Mucosa of stomach (tissue), 1 donor: ENCODE measurements around the gene SPACA7.
"Not testable (repeated sequence)": the region's sequence is repeated elsewhere in the genome, so short reads cannot be mapped to it uniquely, and the experiment has no call there.

ENCODE experiments used
- H3K27me3 ChIP-seq: one replicate; pipeline ENCODE4 v1.7.0; 2013; ENCODE audit warnings: mild to moderate bottlenecking, low read length; ENCODE audit not compliant: control insufficient read depth, insufficient read depth
- H3K36me3 ChIP-seq: one replicate; pipeline ENCODE4 v1.7.0; 2013; ENCODE audit warnings: low read length; ENCODE audit not compliant: control insufficient read depth, insufficient read depth
- H3K4me1 ChIP-seq: one replicate; pipeline ENCODE4 v1.7.0; 2013; ENCODE audit warnings: mild to moderate bottlenecking, low read length; ENCODE audit not compliant: control insufficient read depth, insufficient read depth
- H3K4me3 ChIP-seq: one replicate; pipeline ENCODE4 v1.7.0; 2013; ENCODE audit warnings: low read length
- H3K9ac ChIP-seq: one replicate; pipeline ENCODE4 v1.7.0; 2013; ENCODE audit warnings: mild to moderate bottlenecking, low read length, moderate library complexity
- H3K9me3 ChIP-seq: one replicate; pipeline ENCODE4 v1.7.0; 2013; ENCODE audit warnings: mild to moderate bottlenecking, low read length, moderate library complexity; ENCODE audit not compliant: control insufficient read depth
- donor health status: Pancreatic carcinoma.

Gene SPACA7

DNA sequence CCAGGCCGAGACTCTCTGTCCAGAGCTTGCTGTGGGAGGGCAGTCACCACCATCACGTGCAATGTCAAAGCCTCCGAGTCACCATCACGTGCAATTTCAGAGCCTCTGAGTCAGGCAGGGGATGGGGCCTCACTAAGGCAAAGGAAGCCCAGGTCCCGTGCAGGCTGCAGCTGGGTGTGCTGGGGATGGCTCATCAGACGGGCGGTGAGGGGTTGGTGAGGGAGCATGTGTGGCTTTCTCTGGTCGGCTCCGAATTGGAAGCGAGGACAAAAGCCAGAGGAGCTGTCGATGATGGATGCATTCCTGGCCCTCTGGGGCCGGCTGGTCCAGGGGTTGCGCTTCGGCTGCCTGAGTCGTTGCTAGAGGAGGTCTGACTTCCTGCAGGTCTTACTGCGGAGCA is 18.9 kb downstream of the SPACA7 start:
- H3K4me3 ChIP-seq, H3K9ac ChIP-seq, H3K4me1 ChIP-seq, H3K27me3 ChIP-seq, H3K36me3 ChIP-seq, H3K9me3 ChIP-seq: not testable (repeated sequence)

DNA sequence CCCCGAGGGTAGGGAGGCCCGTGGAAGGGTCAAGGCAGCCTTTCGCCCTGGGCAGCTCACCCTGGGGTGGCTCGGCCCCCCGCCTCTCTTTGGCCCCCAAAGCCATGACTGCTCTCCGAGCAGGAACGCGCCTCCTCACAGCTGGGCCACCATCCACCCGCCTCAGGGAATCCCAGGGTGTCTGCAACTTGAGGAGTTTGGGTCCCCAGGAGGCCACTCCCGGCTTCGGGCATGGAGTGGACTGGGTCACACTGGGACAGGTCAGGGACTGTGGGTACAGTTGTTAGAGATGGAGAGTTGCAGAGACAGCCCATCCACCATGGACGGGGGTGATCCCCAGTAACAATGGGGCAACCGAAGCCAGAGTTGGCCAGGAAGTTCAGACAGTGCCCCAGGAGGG is 19.8 kb downstream of the SPACA7 start:
- not testable (repeated sequence) for H3K4me3 ChIP-seq, H3K4me1 ChIP-seq, H3K9ac ChIP-seq, H3K9me3 ChIP-seq, H3K36me3 ChIP-seq, H3K27me3 ChIP-seq

DNA sequence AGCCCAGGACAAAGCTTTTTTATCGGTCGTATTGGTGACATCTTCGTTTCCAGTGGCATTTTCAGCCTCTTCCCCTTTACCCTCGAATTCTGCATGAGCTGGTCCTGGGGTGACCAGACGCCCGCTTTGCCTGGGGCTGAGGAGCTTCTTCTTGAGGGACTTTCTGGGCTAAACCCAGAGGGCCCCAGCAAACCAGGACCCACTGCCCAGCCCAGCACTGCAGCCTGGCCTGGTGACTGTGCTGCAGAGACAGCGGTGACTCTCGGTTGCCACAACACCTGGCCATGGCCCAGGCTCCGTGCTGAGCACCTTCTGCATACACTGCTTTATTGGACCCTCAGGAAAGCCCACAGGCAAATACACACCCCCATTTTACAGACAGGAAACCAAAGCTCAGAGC is 21.0 kb downstream of the SPACA7 start:
- Histone ChIP-seq H3K9ac (no peak overlapping the region), H3K4me3 (no peak overlapping the region), H3K9me3 (no peaks in the 10 kb centered on the region), H3K27me3 (no peaks in the 10 kb centered on the region), H3K4me1 (no peaks in the 10 kb centered on the region), H3K36me3 (no peaks in the 10 kb centered on the region)

GRCh38 chr13:112398347-112398746 is 22.2 kb downstream of the SPACA7 start:
- H3K9ac ChIP-seq, H3K4me3 ChIP-seq, H3K27me3 ChIP-seq, H3K4me1 ChIP-seq, H3K36me3 ChIP-seq, H3K9me3 ChIP-seq: not testable (repeated sequence)

DNA sequence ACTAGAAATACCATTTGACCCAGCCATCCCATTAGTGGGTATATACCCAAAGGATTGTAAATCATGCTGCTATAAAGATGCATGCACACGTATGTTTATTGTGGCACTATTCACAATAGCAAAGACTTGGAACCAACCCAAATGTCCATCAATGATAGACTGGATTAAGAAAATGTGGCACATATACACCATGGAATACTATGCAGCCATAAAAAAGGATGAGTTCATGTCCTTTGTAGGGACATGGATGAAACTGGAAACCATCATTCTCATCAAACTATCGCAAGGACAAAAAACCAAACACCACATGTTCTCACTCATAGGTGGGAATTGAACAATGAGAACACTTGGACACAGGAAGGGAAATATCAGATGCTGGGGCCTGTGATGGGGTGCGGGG is 33.7 kb downstream of the SPACA7 start:
- not testable (repeated sequence) for H3K27me3 ChIP-seq, H3K4me3 ChIP-seq, H3K9me3 ChIP-seq, H3K9ac ChIP-seq, H3K36me3 ChIP-seq, H3K4me1 ChIP-seq

- Histone ChIP-seq H3K27me3 (no peaks in the 10 kb centered on the region), H3K9me3 (no peaks in the 10 kb centered on the region), H3K4me3 (no peak overlapping the region), H3K9ac (no peak overlapping the region), H3K36me3 (no peaks in the 10 kb centered on the region), H3K4me1 (no peaks in the 10 kb centered on the region)
These were observed 40.5 kb downstream of the SPACA7 start for GRCh38 chr13:112416647-112417046.

GRCh38 chr13:112417079-112417478 is 40.9 kb downstream of the SPACA7 start:
- Histone ChIP-seq H3K36me3 (no peaks in the 10 kb centered on the region), H3K27me3 (no peaks in the 10 kb centered on the region), H3K4me1 (no peaks in the 10 kb centered on the region), H3K4me3 (no peak overlapping the region), H3K9ac (no peak overlapping the region), H3K9me3 (no peaks in the 10 kb centered on the region)

- Histone ChIP-seq H3K36me3 (no peaks in the 10 kb centered on the region), H3K4me1 (no peaks in the 10 kb centered on the region), H3K27me3 (no peaks in the 10 kb centered on the region), H3K4me3 (no peak overlapping the region), H3K9ac (no peak overlapping the region), H3K9me3 (no peaks in the 10 kb centered on the region)
These were observed 47.9 kb downstream of the SPACA7 start for GRCh38 chr13:112424098-112424497.

DNA sequence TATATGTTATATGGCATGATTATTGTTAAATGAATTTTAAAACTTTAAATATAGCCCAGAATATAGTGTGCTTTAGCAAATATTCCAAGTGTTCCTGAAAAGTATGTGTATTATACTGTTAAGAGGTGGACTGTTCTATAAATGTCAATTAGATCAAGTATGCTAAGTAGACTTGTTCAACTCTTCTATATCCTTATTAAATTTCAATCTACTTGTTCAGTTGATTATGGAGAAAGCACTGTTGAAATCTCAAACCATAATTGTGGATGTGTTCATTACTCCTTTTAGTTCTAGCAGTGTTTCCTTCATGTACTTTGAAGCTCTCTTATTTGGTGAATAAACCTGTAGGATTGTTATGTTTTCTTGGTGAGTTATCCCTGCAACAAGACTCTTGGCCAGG is 52.5 kb downstream of the SPACA7 start:
- peaks cover 4% of the 10 kb centered on the region for H3K27me3 ChIP-seq
- H3K9ac ChIP-seq, result no peak overlapping the region
- H3K4me3 ChIP-seq, result no peak overlapping the region
- H3K4me1 ChIP-seq, result no peaks in the 10 kb centered on the region
- H3K9me3 ChIP-seq, result no peaks in the 10 kb centered on the region
- H3K36me3 ChIP-seq, result no peaks in the 10 kb centered on the region

DNA sequence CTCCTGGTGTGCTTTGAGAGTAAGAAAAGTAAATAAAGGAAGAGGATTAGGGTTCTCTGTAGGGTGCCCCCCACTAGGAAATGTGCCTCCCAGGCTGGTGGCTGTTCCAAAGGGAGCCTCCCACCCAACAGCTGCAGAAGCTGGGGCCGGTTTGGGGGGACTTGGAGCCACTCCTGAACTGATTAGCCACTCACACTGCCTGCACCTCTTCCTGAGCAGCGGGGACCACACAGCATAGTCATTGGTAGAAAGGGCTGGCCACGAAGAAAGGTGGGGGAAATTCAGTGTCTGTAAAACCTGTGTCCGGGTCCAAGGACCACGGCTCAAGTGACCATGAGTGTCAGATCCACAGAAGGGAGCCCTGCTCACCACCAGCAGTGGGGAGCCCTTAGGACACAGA is 55.6 kb downstream of the SPACA7 start:
- Histone ChIP-seq H3K36me3 (no peaks in the 10 kb centered on the region), H3K4me1 (no peaks in the 10 kb centered on the region), H3K9ac (no peak overlapping the region), H3K4me3 (no peak overlapping the region), H3K27me3 (peaks cover 4% of the 10 kb centered on the region), H3K9me3 (no peaks in the 10 kb centered on the region)

DNA sequence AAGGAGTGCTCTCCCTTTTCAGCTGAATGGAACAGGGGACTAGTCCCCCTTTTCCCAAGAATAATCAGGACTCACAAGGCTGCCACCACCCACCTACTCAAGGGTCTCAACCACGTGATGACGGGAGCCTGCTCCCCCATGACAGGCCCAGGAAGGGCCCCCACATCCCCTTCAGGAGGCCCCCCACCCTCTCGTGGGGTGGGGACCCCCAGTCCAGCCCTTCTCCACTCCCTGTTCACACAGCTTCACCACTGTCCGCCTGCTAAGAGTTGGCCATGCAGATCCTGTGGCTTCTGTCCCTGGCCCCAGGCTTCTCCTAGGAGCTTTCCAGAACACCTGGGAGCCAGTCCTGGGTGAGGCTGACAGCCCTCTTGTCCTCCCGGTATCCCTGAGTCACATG is 56.6 kb downstream of the SPACA7 start:
- H3K36me3 ChIP-seq, H3K4me3 ChIP-seq, H3K27me3 ChIP-seq, H3K9ac ChIP-seq, H3K4me1 ChIP-seq, H3K9me3 ChIP-seq: not testable (repeated sequence)

DNA sequence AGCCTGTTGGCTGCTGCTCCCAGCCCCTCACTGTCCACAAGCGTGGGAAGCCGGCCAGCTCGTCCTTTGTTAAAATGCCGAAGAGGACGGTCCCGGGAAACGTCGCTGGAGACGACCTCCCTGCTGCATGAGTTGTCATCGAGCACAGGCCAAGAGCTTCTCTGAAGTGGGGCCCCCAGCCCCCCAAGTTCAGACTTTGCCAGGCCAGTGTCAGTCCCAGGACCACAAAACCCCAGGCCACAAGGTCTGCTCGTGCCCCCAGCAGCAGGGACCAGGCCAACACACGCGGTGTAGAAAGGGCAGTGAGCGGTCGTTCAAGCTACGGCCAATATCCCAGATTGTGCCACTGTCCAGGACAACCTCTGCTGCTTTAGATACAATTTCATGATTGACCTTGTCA is 57.4 kb downstream of the SPACA7 start:
- H3K36me3 ChIP-seq, H3K4me3 ChIP-seq, H3K4me1 ChIP-seq, H3K9me3 ChIP-seq, H3K9ac ChIP-seq, H3K27me3 ChIP-seq: not testable (repeated sequence)

DNA sequence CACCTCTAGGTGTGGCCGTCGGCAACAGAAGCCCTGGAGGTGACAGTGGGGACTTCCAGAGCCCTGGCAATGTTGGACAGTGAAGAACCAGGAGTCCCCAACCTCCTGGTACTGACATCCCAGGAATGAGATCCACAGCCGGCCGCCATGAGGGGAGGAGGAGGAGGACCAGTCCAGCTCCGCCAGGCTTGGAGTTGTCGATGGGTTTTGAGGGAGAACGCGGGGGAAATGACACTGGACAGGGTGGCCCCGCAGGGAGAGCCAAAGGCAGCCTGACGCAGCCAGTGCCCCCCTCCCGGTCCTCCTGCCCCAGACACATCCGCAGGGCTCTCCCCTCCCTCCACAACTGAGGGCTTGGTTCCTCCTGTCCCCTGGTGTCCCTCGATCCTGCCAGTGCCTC is 57.9 kb downstream of the SPACA7 start:
- peaks cover 4% of the 10 kb centered on the region for H3K27me3 ChIP-seq
- H3K36me3 ChIP-seq, result no peaks in the 10 kb centered on the region
- no peak overlapping the region for H3K4me3 ChIP-seq
- no peaks in the 10 kb centered on the region for H3K9me3 ChIP-seq
- no peaks in the 10 kb centered on the region for H3K4me1 ChIP-seq
- no peak overlapping the region for H3K9ac ChIP-seq
